Ovary (tissue), 1 donor: ENCODE measurements around the gene MEI1.
"Not testable (repeated sequence)": the region's sequence is repeated elsewhere in the genome, so short reads cannot be mapped to it uniquely, and the experiment has no call there.

Experiments
- EP300 ChIP-seq: sonication (generic); formaldehyde crosslinking; IDR thresholded peaks from one replicate; pipeline ENCODE4 v1.6.1; 2017; ENCODE audit warnings: antibody characterized with exemption
- POLR2A ChIP-seq: fragments of 450-650 bp; IDR thresholded peaks from one replicate; pipeline ENCODE4 v1.6.1; 2017; ENCODE audit warnings: antibody characterized with exemption, mild to moderate bottlenecking, moderate library complexity

- not testable (repeated sequence) for TF ChIP-seq EP300, POLR2A
Observed at GRCh38 chr22:41686890-41687289, 12.4 kb upstream of the MEI1 start.
